Measurements from ENCODE around the gene DDX25.

Gene DDX25

DNA sequence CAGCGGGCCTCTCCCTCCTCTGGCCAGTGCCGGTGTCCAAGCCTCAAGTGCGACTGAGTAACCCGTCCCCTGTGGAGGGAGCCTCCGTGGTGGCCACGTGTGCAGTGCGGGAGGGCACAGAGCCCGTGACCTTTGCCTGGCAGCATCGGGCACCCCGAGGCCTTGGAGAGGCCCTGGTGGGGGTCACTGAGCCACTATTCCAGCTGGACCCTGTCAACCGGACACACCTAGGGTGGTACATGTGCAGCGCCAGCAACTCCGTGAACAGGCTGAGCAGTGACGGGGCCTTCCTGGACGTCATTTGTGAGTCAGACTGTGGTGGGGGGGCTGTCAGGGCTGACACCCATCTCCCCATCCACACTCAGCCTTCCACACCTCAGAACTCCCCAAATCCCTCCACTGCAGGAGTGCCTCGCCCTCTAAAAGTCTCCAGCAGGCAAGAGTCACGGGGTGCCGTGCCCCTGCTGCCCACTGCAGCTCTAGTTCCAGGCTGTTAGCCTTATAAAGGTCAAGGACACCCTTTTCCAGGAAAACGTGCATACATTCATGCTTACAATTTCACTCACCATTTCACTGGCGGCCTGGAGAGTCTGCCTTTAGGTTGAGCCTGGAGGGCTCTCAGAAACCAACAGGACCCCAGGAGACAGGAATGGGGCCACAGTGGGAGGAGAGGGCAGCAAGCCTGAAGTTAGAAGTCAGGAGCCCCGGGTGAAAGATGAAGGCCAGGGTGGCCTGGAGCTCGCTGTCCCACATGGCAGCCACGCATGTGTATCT lies 44.2 kb downstream of the DDX25 start:
- no peak for DNase-seq (ENCODE audit: low read depth, low spot score)

GRCh38 chr11:125949271-125950177 lies 45.2 kb downstream of the DDX25 start:
- DNase-seq (ENCODE audit: low read depth, low spot score): no peak
- no peak overlapping the region for H3K27ac ChIP-seq

More for the DNA sequence above, 44.2 kb downstream of the DDX25 start:
- H3K27ac ChIP-seq: no peak overlapping the region

- H3K27ac ChIP-seq: no peak overlapping the region
- DNase-seq (ENCODE audit: low read depth, low spot score): no peak
Measured at GRCh38 chr11:125950178-125950490, 45.8 kb downstream of the DDX25 start.

DNA sequence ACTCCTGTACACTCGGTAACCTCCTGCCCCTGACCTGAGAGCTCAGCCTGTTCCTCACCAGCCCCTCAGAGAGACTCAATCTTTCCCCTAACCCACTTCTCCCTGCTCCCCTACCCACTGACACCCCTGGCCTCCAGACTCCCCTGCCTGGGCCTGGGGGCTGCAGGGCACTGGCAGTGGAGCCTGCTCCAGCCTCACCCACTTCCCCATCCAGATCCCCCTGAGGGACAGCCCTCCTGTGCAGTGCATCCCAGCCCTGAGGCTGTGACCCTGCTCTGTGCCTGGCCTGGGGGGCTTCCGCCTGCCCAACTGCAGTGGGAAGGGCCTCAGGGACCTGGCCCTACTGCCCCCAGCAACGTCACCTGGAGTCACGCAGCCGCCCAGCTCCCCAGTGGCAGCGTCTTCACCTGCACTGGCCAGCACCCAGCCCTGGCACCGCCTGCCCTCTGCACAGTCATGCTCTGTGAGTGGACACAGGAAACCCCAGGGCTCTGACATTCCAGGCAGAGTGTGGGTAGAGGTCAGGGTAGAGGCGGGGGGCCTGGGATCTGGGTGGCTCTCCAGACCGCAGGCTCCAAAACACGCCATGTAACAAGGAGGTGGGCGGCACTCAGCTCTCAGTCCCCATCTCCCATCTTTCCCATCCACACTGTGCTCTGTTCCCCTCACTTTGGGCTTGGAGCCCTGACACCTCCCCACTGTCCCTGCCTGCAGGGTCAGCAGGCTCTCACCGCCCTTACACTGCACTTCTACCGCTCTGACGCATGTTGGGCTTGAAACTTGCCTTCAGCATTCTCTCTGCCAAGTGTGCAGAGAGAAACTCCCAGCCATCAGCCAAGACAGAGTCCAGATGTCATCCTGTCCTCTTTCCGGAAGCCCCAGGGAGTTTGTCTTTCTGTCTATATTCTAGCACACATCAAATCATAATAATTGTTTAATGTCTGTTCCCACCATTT lies 46.7 kb downstream of the DDX25 start:
- no peak overlapping the region for H3K27ac ChIP-seq
- DNase-seq (ENCODE audit: low read depth, low spot score): no peak

- no peak overlapping the region for H3K27ac ChIP-seq
- no peak for DNase-seq (ENCODE audit: low read depth, low spot score)
Measured at GRCh38 chr11:125951731-125952130, 47.4 kb downstream of the DDX25 start.

- DNase-seq (ENCODE audit: low read depth, low spot score): no peak
Measured at GRCh38 chr11:125952559-125952958, 48.3 kb downstream of the DDX25 start.

DNA sequence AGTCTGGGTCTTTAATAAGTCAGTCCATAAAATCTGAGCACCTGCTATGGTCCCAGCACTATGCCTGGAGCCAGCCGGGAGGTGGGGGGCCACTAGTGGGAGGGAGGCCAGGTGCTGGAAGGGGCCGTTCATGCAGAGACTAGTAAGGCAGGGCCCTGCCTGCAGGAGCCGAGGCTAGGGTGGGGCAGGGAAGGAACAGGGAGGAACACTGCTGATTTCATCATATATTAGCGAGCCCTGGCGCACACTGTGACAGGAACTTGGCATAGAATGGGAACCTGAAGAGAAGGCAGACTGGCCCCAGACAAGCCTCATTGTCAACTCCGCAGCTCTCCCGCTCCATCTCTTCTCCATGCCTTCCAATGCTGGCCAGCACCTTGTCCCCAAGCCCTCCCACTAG lies 48.7 kb downstream of the DDX25 start:
- no peak for DNase-seq (ENCODE audit: low read depth, low spot score)
- H3K27ac ChIP-seq: peak overlapping the region; percentile 51

More at GRCh38 chr11:125952559-125952958, 48.3 kb downstream of the DDX25 start:
- H3K27ac ChIP-seq: peak overlapping the region; percentile 51

DNA sequence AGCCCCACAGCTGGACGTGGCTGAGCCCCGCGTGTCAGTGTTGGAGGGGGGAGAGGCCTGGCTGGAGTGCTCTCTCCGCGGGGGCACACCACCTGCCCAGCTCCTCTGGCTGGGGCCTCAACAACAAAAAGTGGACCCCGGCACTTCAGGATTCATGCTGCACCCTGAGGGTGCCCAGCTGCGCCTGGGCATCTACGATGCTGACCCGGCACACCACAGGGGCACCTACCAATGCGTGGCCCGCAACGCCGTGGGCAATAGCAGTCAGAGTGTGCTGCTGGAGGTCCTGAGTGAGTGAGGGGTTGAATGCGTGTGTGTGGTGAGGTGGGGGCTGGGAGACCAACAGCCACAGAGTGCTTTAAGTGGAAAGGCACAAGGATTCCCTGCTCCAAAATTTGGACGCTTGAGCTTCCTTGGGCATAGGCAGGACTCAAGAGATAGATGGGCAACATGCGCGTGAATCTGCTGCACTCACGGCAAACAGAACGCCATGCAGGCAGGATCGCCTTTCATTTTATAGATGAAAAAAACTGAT lies 49.2 kb downstream of the DDX25 start:
- DNase-seq (ENCODE audit: low read depth, low spot score): no peak
- peak overlapping the region; percentile 51 for H3K27ac ChIP-seq

DNA sequence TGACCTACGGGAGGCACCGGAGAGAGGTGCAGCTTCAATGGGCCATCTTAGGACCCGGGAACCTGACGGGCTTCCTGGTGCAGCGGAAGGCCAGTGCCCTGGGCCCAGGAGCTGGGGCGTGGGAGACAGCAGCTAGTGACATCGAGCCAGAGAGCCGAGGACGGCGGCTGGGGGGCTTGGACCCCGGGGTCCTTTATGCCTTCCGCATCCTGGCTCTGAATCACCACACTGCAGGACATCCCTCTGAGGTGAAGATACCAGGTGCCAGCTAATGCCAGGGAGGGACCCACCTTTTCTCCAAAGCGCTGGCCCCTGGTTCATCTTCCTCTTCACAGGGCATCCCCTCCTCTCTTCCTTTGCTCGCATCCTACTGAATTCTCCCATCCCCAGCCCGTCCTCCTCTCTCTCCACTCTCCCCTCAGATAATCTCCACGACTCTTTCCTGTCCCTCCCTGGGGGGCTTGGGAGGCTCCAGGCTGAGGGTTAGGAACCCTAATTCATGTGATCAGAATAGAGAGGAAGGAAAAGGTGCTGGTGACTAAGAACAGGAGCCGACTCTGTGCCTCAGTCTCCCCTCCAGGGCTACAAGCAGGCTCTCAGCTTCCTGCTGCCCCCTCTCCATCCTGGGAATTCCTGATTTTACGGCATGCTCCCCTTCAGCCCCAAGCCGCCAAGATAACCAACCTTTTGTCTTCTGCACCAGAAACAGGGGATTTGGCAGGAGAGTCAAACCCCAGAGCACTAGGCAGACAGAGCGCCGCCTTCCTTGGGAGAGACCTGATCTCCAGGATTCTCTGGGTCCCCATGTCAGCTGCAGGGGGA lies 50.0 kb downstream of the DDX25 start:
- no peak for DNase-seq (ENCODE audit: low read depth, low spot score)
- H3K27ac ChIP-seq: no peak overlapping the region

GRCh38 chr11:125954945-125955640 lies 50.8 kb downstream of the DDX25 start:
- no peak for DNase-seq (ENCODE audit: low read depth, low spot score)
- no peak overlapping the region for H3K27ac ChIP-seq

DNA sequence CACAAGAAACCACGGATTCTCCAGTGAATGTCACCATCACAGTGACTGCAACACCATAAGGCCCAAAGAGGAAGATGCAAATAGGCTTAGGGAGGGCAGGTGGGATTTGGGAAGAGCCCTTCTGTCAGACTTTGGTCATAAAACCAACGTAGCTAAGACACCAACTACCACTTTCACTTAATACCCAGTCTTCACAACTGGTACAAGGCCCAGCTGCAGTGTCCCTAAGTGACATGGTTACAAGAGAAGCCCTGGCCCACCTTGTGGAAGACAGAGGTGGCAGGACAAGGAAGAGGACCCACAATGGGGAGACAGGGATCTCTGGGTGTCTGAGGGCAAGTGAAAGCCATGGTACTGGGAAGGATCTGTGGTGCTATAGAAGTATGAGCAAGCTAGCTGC lies 51.5 kb downstream of the DDX25 start:
- DNase-seq (ENCODE audit: low read depth, low spot score): no peak
- no peak overlapping the region for H3K27ac ChIP-seq

- DNase-seq (ENCODE audit: low read depth, low spot score): no peak
- H3K27ac ChIP-seq: no peak overlapping the region
Measured at GRCh38 chr11:125956391-125957134, 52.3 kb downstream of the DDX25 start.

- DNase-seq (ENCODE audit: low read depth, low spot score): no peak
- H3K27ac ChIP-seq: no peak overlapping the region
Measured at GRCh38 chr11:125957618-125958332, 53.5 kb downstream of the DDX25 start.

GRCh38 chr11:125958872-125959400 lies 54.6 kb downstream of the DDX25 start:
- H3K27ac ChIP-seq: no peak overlapping the region
- no peak for DNase-seq (ENCODE audit: low read depth, low spot score)

DNA sequence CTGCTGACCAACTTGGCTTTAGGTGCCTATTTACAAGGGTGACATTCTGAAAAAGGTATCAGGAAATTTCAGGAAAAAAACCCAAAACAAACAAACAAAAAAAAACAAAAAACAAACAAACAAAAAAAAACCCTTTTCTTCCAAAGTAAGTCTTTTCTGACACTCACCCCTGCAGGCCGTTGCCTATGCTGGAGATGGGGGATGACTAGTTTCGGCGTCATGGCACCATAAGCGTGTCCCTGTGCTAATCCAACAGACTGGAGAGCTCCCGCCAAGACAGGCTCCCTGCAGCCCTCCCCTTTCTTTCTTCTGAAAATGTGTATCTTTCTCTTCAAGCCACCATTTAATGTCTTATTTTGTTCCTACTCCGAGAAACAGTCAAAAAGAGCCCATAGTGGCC lies 55.2 kb downstream of the DDX25 start:
- no peak overlapping the region for H3K27ac ChIP-seq

DNA sequence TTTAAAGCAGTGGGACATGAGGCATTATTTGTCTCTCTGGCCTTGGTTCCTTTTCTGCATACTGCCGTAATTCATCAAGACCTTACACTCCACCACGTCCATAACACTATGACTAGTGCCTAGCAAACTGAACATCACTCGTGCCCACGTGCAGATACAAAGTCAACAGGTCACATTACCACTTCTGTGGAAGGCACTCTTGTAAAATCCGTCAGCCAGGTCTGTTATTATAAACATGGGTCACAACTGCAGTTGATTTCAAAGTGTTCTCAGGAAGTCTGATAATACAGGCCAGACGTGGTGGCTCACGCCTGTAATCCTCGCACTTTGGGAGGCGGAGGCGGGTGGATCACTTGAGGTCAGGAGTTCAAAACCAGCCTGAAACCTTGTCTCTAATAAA lies 55.6 kb downstream of the DDX25 start:
- no peak overlapping the region for H3K27ac ChIP-seq
- DNase-seq (ENCODE audit: low read depth, low spot score): no peak

More for the DNA sequence above, 55.2 kb downstream of the DDX25 start:
- no peak for DNase-seq (ENCODE audit: low read depth, low spot score)

- no peak for DNase-seq (ENCODE audit: low read depth, low spot score)
- no peak overlapping the region for H3K27ac ChIP-seq
Measured at GRCh38 chr11:125960771-125961170, 56.5 kb downstream of the DDX25 start.

Data from epithelial cell of prostate (primary cell).